HG02981 (cell line): Measurements from ENCODE around the gene PRIMA1.

Source experiments
- ATAC-seq: cut with Tn5 transposase; IDR thresholded peaks from one replicate; pipeline ENCODE4 v1.9.1; 2021; ENCODE audit warnings: mild to moderate bottlenecking, moderate library complexity; ENCODE audit not compliant: unreplicated experiment

The PRIMA1 gene

DNA sequence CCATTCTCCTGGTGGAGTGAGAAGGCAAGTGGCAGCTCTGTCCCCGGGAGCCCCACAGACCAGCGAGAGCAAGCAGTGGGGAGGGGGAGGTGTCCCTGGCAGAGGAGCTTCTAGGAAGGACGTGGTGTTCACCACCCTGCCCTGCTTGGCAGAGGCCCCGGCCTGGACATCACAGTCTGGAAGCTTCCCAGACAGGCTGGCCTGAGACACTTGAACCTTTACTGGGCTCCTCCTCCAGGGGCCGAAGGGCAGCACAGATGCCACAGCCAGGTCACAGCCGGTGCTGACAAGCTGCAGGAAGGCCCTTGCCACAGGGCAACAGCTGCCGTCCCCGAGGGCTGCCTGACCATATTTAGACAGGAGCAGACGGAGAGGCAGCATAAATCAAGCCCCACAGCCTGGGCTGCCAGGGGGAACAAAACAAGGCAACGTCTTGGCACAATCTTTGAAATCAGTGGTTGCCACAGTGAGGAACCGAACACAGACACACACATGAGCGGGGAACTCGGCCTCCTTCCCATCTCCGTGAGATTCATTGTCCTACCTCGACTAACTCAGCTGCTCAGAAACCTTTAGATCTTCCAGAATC lies 28.5 kb downstream of the PRIMA1 start:
- ATAC-seq = no peak

DNA sequence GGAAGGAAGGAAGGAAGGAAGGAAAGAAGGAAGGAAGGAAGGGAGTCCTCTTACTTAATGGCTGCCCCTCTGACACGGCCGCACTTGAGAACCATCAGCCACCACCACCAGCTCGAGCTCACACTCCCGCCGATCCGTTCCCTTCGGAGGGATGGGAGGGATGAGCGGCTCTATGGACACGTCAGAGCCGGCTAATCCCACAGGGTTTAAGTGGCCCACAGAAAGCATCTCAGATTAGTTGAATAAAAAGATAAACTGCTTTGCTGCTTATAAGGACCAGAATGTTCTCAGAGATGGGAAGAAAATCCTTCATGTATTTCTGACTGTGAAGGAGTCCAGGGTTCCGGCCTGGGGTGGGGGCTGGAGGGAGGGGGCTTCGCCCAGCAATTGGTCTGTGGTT lies 31.1 kb downstream of the PRIMA1 start:
- no peak for ATAC-seq

DNA sequence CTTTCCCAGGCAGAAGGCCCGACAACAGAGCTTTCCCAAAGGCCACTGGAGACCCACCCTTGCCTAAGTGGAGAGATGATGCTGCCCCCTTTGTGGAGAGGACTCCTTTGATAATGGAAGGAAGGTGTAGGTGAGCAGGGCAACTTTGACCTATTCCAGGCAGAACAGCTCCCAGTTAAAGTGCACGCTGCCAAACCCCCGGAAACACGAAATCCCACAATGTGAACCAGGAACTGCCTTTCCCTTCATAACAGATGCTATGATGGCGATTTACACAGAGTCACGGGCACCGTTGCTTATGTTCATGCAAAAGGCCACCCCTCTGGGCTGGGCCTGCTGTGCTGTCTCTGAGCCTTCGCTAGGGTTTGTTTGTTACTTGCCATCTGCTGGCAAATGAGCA lies 34.6 kb downstream of the PRIMA1 start:
- no peak for ATAC-seq

DNA sequence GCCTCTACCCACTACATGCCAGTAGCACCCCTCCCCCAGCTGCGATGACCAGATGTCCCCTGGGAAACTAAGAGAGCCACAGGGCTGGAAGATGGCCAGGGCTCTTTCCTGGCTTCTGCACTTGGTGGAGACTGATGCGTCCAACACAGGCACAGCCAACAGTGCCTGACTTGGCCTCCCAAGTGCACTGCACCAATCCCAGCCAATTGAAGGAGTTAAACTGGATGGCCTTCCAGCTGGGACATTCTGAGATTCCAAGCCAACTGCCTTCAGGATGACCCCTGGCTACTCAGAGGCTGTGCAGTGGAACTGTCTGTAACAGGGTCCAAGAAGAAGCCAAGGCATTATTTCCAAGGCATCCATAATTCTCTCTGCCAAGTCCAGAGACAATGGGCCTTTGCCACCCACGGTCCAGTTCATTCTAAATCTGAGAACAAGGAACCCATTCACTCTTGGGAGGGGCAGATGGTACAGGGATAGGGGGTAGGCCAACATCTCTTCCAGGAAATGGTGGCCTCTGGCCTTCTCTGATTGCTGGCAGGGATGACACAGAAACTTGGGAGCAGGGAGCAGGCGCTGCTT lies 35.2 kb downstream of the PRIMA1 start:
- no peak for ATAC-seq

DNA sequence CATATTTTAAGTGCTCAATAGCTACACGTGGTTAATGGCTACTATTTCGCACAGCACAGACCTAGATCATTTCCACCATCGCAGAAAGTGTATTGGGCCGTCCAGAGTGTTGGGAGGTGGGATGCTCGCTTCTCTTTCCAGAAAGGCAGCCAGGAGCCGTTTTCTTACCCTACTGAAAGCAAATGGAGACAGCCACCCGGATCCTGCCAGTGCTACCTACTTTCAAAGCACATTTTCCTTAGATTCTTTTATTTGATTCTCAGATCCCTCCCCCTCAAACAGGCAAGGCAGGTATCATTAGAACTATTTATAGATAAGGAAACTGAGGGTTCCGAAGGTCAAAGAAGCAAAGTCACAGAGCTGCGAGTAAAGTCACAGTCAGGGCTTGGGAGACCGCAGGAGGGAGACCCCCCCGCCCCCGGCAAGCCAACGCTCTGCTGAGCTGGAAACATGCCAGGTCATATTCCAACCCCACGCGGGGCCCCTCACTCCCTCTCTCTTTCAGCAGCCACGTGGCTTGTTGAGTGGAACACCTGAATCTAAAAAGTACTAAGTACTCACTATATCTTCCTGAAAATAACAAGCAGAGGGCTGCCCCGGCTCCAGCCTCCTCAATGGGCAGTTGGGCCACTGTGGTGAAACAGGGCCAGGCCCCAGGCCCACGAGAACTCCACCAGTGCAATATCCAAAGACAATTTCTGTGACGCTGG lies 36.2 kb downstream of the PRIMA1 start:
- ATAC-seq = no peak

DNA sequence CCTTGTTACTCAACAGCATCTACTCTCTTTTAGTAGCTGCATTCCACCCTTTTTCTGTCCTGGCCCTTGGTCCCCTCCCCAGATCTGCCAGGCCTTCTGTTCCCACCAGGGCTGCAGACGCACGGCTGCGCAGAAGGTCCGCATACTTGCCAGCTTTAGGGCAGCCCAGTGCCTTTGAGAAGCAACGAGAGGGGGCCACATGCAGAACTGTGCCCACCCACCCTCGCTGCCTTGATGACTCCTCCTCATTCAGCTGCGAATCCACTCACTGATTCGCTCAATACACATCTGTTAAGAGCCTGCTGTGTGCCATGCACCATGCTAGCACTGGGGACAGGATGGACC lies 39.2 kb downstream of the PRIMA1 start:
- ATAC-seq = no peak

DNA sequence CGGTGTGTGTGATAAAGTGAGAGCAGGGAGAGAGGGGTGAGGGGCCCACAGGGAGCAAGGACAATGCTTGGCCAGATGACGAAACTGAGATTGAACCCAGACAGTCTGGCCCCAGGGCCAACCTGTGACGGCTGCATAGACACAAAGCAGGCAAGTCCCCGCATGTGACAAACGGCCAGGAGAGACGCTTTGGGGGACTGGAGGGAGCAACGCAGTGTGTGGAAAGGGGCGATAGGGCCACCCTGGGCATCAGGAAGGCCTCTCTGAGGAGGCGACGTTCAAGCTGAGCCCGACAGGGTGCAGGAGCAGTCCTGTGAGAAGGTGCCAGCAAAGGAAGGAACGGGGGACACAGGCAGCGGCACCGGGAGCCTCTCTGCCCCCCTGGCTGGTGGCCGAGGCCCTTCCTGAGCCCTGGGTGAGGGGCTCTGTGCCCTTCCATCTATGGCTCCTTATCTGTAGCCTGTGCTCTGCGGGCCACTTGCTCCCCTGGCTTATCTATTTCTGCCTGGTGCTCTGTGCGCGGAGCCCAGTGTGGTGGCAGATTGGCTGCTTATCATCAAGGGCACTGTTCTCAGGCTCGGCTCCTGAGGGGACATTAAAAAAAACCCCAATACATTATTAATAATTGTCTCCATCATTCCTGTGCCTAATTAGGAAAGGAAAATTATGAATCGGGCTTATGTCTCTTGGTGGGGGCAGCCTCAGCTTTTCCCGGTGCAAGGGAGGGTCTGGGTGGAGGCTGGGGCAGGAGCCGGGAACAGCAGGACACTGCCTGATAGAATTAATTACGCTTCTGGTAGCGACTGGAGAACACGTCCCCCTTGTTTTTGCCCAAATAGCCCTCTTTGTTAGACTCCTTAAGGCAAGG lies 39.8 kb downstream of the PRIMA1 start:
- no peak for ATAC-seq

DNA sequence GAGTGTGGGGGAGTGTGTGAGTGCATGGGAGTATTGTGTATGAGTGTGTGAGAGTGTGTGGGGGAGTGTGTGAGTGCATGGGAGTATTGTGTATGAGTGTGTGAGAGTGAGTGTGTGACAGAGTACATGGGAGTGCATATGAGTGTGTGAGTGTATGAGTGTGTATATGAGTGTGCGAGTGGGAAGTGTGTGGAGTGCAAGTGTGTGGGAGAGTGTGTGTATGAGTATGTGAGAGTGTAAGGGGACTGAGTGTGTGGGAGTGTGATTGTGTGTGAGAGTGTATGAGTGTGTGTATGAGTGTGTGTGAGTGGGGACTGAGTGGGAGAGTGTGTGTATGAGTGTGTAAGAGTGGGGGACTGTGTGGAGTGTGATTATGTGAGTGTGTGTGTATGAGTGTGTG lies 40.7 kb downstream of the PRIMA1 start:
- no peak for ATAC-seq

DNA sequence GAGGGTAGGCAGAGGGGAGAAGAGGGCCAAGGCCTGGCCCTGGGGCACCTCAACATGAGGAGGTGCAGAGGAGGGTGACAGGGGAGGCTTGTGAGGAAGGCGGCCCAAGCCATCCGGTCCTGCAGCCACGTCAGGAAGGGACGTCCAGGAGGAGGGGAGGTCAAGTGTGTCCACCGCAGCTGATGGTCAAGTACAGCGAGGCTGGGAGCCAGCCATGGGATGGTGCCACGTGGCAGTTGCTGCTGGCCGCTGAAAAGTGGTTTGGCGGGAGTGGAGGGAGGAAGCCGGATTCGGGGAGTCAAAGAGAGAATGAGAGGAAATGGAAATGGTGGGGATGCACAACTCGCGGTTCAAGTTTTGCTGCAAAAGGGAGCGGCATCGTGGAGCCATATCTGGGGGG lies 41.2 kb downstream of the PRIMA1 start:
- ATAC-seq = no peak

DNA sequence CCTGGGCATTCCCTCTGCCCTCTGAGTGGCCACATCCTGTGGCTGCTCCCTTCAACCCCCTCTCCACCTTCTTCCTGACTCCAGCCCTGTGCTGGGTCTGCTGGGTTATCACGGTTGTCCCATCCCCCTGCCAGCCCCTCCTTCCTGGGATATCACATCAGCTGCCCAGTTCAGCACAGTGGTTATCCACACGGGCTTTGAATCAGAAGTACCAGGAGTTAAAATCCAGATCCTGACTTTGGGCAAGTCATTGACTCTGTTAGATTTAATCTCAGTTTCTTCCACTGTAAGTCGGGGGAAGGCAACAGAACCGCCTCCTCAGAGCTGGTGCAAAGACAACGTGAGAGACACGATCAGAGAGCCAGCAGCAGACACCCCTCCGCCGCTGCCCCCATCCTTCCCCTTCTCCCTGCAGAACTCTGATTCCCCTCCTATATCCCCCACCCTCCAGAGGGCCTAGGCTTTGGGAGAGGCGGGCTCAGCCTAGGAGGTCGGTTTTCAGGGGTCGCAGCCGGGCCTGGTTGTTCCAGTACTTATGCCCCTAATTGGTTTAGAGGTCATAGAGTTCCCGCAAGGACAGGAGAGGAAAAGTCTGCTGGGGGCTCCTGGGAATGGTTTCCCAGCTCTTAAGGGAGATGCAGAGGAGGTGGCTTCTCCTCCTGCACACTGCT lies 42.5 kb downstream of the PRIMA1 start:
- ATAC-seq = no peak

DNA sequence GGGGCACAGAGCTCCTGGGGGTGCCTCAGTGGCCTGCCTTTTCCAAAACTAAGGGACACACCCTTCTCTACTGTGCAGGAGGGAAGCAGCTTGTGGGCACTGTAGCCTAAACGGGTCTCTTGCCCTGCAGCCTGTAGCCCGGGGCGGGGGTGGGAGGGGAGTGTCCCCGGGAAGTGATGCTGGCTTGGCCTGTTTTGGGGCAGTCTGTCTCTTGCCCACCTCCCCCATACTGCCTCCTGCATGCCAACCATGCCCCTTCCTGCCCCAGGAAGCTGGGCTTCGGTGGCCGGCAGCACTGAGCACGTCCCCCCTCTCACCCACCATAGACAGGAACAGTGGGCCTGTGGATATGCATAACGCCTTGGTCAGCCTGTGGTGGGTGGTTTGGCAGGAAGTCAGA lies 43.4 kb downstream of the PRIMA1 start:
- no peak for ATAC-seq

DNA sequence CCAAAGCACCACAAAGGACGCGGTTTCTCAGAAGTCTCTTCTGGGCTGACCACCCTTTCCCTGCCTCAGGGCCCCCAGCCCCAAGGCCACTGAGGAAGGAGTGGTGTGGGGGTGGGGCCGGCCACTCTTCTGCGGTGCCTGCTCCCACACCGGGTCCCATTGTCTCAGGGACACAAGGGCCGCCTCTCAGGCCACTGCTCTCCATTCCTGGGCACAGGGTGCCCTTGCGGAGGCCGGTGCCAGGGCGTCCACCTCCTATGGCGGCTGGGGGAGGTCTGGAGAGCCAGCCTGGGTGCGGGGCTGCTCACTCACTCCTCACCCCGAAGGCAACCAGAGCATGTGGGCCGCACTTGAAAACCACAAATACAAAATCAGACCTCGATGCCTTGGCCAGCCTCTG lies 44.1 kb downstream of the PRIMA1 start:
- no peak for ATAC-seq

DNA sequence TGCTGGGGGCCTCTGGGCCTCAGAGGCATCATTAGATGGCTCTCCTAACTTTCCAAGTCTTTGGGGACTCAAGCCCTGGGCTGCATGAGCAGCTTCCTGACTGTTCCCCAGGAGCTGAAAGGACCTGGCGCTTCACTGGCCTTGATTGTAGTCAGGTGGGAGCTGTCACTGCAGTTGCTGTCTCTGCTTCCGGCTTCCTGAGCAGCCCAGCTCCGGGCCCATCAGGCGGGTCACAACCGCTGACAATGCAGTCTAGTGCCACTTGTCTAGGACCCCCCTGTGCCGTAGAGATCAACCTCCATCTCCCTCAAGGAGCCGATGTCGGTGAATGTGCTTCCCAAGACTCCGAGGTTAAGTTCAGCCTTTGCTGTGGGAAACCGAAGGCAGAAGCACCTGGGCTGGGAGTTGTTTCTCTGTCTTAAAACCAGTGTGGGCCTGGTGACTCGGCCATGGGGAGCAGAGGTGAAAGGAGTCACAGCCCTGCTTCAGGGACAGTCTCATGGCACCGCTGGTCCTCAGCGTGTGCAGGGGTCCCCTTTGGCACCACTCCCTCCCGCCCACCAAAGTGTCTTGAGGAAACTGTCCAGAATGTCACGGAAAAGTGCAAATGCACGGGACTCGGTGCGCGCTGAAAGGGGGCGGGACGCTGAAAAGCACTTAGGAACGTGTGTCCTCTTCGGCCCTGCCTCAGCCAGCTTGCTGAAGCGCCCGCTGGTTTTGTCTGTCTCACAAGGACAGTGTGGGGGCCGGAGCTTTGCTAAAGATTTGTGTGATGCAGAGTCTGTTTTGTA lies 44.8 kb downstream of the PRIMA1 start:
- no peak for ATAC-seq

DNA sequence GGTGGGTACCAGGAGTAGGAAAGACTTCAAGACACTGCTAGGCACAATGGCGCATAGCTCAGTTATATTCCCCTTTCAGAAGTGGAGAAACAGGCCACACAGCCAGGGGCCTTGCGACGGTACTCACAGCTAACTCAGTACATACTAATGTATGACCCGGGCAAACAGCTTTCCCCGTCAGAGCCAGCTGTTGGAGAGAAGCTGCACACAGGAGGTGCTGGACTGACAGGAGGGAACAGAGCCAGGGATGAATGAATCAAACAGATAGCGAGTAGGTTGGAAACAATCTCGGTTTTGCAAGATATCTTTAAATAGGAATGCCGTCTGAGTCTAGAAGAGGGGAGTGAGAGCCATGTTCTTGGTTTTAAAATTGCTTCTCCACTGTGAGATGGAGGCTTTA lies 45.5 kb downstream of the PRIMA1 start:
- ATAC-seq = no peak

DNA sequence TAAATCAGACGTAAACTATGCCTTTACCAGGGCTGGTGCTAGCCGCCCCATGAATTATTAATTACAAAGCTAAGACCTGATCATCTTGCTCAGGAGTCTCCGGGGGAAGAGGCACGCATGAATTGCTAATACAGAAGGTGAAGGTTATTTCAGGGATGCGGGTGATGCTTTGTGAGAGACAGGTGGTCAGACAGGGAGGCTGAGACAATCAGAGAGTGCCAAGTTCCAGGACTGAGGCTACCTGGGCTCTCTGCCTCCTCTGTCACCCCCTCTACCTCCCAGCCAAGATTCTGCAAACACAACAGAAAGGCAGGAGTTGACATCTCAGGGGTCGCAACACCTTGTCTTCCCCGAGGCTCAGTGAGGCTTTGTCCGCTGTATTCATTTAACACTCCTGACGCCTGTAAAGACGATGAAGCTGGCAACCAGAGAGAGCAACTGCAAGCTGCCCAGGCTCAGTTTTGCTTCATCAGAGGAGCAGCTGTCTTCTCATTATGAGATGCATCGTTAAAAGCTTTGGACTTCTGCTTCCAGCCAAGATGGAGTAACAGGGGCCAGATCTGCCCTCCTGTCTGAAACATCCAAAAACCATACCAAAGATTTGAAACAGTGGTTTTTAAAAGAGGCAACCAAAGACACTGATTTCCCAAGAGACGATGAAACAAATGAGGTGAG lies 46.6 kb downstream of the PRIMA1 start:
- ATAC-seq = no peak

DNA sequence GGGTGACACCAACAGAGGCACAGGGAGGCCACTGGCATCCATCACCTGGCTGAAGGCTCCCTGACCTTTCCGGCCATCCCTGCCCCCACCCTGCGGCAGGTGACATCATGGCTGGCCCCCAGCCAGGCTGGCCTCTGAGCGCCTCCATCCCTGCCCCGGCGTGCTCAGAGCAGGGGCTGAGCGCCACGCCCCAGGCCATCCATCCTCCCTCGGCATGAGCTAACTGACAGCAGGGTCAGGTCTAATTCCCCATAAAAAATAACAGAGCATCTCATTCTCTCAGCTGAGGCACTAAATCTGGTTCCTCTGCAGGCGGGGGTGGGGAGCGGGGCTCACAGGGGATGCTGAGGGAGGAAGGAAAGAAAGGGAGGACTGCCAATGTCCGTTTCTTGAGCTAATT lies 50.7 kb downstream of the PRIMA1 start:
- ATAC-seq = no peak

DNA sequence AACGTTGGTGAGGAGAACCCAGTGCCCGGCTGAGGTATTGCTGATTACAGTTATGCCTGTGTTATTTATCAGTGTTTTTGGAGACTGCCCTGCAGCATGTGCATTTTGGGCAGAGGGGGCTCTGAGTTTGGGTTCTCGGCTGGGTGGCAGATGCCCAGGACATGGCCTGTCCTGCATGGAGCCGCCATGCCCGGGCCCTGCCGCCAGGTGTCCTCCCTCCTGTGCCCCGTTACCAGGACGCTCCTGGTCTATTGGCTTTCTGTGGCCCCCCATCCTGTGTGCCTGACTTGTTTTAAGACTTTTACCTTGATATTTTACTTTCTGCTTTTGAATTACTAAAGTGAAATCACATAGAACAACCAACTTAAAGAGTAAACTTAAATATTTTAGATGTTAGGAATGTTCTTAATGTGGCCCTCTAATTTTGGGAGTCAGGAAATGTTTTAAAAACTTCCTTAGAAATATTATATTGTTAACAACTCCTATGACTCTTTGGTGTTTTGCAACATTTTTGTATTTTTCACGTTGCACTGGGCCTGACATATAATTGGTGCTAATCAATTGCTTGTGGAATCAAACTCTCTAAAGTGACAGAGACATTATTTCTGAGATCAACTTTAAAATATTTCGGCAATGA lies 51.8 kb downstream of the PRIMA1 start:
- no peak for ATAC-seq

DNA sequence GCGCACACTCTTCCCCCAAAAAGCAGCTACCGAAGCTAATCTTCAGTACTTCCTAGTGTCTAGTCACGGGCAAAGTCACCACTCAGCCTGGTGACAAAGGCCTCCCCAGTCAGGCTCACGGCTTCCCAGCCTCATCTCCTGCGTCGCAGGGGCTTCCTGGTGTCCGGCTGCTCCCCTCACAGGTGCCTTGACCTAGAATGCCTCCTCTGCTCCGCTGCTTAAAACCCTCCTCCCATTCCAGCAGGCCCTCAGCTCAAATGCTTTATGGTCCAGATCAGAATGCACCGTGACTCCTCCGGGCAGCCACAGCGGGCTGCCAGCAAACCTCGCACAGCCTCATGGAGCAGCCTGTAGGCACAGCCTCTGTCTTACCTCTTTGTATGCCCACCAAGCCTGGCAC lies 53.1 kb downstream of the PRIMA1 start:
- ATAC-seq = no peak

DNA sequence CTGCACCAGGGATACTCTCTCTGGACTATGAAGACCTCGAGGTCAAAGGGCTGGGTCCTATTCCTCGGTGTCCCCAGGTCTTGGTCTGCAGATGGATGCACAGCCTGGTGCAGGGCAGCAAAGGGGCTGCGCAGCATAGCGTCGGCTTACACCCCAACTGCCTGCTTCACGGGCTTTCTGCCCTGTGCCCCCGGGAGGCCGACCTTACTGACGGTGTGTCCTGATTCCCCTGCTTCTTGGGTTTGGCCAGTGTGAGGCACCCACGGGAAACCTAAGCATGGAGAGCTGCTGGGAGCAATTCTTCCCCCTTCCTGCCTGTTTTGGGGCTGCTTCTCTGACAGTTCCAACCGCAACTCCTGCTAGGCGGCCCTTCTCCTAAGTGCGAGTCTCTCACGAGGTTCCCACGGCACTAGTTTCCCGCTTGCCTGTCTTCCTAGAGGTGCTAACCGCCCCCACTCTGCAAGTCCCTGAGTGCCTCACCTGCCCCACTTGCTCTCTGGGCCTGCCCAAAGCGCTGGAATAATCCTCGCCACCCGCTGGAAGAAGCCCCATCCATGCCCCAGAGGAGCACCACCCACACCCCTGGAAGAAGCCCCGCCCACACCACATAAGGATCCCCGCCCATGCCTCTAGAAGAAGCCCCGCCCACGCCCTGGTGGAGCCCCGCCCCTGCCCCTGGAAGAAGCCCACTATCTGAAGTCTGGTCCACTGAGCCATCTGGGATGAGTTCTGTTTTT lies 54.0 kb downstream of the PRIMA1 start:
- ATAC-seq = no peak
